HG03060 (cell line): ENCODE measurements around the gene ST14.
"Not testable (repeated sequence)": the region's sequence is repeated elsewhere in the genome, so short reads cannot be mapped to it uniquely, and the experiment has no call there.

Experiments
- ATAC-seq: cut with Tn5 transposase; IDR thresholded peaks from one replicate; pipeline ENCODE4 v1.9.1; 2021; ENCODE audit warnings: low read depth, moderate number of reproducible peaks; ENCODE audit not compliant: unreplicated experiment

The ST14 gene

GRCh38 chr11:130217133-130218031 lies 57.8 kb downstream of the ST14 start:
- ATAC-seq, result no peak

- no peak for ATAC-seq
Observed at GRCh38 chr11:130218501-130219070, 59.0 kb downstream of the ST14 start.

GRCh38 chr11:130219148-130219547 lies 59.6 kb downstream of the ST14 start:
- no peak for ATAC-seq

DNA sequence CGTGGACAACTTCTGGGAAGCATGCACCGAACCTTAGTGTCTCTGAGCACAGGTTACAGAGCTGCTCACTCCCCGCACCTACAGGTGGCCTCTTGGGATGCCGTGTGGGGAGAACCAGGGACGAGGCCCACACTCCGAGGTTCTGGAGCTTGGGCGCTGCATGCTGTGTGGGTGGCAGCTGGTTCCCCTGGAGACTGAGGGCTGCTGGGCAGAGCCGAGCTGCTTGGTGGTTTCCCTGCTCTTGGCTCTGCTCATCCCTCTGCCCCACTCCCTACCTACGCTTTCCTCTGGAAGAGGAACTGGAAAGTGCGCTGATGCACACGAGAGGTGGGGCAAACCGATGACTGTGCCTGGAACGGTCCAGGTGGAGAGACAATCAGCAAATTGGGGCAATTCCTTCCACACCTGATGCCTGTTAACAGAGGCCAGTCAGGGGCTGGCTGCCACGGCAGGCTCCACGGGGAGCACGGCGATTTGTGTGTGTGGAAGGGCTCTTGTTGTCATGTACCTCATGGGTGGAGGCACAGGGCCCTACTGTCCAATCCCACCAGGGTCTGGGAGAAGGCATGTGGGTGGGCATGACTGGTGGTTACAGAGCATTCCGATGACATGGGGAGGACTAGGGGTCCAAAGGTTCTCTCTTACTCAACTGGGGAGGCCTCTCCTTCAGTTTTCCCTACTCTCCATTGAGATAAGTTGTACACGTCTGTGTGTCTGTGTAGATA lies 60.9 kb downstream of the ST14 start:
- ATAC-seq, result no peak

DNA sequence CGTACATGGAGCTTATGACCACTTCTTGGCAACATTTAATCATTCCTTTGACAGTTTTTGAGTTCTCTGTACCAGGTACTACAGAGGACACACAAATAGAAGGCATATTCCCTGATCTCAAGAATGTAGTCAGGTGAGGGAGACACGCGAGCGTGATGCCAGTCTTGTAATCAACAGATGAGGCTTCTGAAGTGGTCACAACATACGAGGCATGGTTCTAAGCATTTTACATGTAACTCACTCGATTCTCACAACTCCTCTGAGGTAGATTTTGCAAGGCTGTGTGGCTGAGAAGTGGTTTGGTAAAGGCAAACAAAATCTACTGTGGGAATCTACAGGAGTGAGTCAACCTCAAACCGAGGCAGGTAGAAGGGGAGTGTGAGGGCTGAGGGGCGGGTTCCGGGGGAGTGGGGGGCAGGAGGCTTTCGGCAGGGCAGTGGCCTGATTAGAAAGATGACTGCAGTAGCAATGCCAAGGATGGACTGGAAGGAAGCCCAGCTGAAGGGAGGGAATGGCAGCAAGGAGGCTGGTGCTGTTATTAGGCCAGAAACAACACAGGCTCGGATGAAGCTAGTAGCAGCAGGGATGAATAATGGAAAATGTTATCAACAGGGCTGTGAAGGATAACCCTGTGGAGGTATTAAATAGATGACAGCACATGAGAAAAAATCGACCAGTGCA lies 63.8 kb downstream of the ST14 start:
- no peak for ATAC-seq

DNA sequence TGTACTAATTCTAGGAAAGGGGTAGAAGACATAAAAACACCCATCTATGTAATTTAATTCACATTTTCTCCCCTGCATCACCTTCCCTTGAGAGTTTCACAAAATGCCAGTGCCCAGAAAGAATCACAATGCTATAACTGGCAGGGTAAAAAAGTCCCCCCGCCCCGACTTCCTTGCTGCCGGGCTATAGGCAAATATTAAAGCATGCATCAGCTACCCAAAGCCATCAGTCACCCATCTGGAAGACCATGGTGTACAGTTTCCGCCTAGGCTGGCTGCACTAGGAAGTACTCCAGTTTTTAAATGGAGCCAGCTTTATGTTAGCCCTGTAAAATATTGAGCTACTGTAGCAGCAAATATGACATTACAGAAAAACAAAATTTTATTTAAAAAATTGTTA lies 67.8 kb downstream of the ST14 start:
- no peak for ATAC-seq

GRCh38 chr11:130233486-130233885 lies 73.9 kb downstream of the ST14 start:
- ATAC-seq, result not testable (repeated sequence)

DNA sequence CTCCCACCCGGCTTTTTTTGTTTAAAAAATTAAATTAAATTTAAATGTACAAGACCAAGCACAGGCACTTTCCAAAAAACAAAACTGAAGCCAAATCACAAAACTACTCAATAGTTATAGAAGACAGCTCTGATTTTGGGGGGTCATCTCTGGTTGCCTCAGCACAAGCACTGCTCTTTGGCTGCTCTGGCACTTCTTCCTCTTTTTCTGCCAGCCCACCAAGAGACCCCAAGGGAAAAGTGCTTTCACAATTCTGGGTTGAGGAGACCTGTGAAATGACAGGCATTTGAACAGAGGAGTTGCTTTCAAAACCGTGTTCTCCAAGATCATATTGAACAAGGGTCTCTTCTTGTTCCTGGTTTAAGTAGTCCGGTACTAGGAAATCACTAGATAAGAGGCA lies 74.3 kb downstream of the ST14 start:
- not testable (repeated sequence) for ATAC-seq

GRCh38 chr11:130234315-130234714 lies 74.7 kb downstream of the ST14 start:
- no peak for ATAC-seq

DNA sequence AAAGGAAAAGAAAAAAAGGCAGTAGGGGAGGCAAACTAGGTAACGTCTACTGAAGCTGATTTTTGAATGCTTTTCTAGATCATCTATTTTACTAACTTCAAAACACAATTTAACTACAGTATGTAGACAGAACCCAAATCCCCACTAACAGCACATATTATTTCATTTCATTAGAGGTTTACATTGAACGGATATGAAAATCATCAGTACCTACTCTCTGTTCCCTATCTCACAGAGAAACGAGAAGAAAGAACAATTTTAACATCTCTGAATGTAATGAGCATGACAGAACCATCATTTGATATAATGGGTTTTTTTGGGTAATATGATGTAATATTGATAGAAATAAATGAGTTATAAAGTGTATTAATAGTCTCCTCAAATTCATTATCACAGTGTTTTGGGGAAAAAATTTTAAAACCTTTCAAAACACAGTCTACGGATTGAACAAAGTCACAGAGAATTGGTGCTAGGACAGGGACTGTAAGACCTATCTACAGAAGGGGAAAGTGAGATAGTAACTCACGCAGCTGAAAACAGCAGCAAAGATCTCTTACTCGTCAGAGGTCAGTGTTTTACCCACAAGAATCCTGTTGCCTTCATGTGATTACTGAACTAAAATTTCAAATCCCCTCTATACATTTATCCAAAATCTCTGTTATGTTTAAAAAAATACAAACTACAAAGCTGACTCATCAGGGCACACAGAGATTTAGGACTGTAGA lies 77.9 kb downstream of the ST14 start:
- ATAC-seq, result no peak

- ATAC-seq, result no peak
Observed at GRCh38 chr11:130241713-130242112, 82.1 kb downstream of the ST14 start.

DNA sequence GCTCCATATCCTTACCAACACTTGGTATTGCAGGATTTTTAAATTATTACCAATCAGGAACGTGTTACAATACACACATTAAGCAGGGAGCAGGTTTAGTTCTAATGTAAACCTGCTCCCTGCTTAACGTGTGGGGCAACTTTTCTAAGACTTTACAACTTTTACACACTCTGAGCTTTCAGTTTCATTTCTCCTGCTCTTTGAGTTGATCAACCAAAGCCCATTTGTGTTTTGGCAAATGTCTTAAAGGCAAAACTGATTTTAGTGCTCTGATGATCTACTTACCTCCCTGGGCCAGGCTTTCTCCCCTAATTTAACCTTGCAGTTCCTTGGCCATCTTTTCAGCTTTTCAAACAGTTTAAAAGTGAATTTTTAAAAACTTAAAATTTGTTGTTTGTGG lies 84.2 kb downstream of the ST14 start:
- no peak for ATAC-seq

GRCh38 chr11:130244848-130245247 lies 85.3 kb downstream of the ST14 start:
- ATAC-seq, result no peak

GRCh38 chr11:130245375-130245774 lies 85.8 kb downstream of the ST14 start:
- not testable (repeated sequence) for ATAC-seq

- no peak for ATAC-seq
Observed at GRCh38 chr11:130246270-130246669, 86.7 kb downstream of the ST14 start.

- ATAC-seq, result no peak
Observed at GRCh38 chr11:130246738-130247137, 87.2 kb downstream of the ST14 start.

GRCh38 chr11:130247319-130247718 lies 87.7 kb downstream of the ST14 start:
- ATAC-seq, result no peak

DNA sequence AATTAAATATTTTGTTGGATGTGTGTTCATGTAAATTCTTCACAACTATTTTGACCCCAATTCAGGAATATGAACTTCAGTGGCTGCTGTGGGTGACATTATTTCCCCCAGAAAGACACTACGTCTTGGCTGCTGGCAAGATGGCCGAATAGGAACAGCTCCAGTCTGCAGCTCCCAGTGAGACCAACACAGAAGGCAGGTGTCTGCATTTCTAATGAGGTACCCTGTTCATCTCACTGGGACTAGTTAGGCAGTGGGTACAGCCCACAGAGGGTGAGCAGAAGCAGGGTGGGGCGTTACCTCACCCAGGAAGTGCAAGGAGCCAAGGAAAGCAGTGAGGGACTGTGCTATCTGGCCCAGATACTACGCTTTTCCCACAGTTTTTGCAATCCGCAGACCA lies 89.8 kb downstream of the ST14 start:
- no peak for ATAC-seq

GRCh38 chr11:130249929-130250328 lies 90.3 kb downstream of the ST14 start:
- not testable (repeated sequence) for ATAC-seq

DNA sequence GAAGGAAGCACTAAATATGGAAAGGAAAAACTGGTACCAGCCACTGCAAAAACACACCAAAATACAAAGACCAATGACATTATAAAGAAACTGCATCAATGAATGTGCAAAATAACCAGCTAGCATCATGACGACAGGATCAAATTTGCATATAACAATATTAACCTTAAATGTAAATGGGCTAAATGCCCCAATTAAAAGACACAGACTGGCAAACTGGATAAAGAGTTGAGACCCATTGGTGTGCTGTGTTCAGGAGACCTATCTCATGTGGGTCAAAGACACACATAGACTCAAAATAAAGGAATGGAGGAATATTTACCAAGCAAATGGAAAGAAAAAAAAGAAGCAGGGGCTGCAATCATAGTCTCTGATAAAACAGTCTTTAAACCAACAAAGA lies 92.2 kb downstream of the ST14 start:
- ATAC-seq, result not testable (repeated sequence)
